HepG2 (cell line): ENCODE measurements around the gene CCL17. TPM values are rescaled to one million over a fixed set of nuclear protein-coding genes. Genes with fewer than 3 reads are reported as not detected.

Source experiments
- ATAC-seq: fragments of 200-7000 bp; cut with Tn5 transposase; 3 replicates; pipeline ENCODE4 v1.9.1; 2020; ENCODE audit warnings: mild to moderate bottlenecking, moderate library complexity
- BruUV-seq: library from RNA; stranded (reverse); fragments of 400-500 nt; replicated peaks from 2 replicates; lab custom pipeline; 2021; lab: Mats Ljungman, UMichigan
- CTCF ChIA-PET: fragments of 300-600 bp; formaldehyde crosslinking; extraction: SDS; loops from one replicate; lab custom pipeline; 2021; ENCODE audit warnings: low total read pairs, inconsistent platforms, low intra/inter-chr PET ratio; lab: Yijun Ruan, JAX
- POLR2A ChIA-PET: fragments of 350-600 bp; sonication (Branson Sonifier 250); formaldehyde crosslinking; loops from one replicate; lab custom pipeline; 2020; ENCODE audit warnings: antibody characterized with exemption, inconsistent platforms; lab: Yijun Ruan, JAX
- DNase-seq: peaks from one replicate; pipeline ENCODE4 v3.0.0-alpha.2; 2015; ENCODE audit warnings: low spot score
- FAIRE-seq: peaks from 3 replicates; lab custom pipeline; 2011; peaks lifted over from hg19 to GRCh38; lab: Jason Lieb, UNC
- H2AFZ ChIP-seq: one replicate; pipeline ENCODE4 v1.6.1; 2011; ENCODE audit warnings: low read length, inconsistent platforms
- H3K27ac ChIP-seq: fragments of 300-600 bp; 3 replicates; pipeline ENCODE4 v1.8.0; 2011; ENCODE audit warnings: mixed run types, mild to moderate bottlenecking, mixed read lengths, low read length, inconsistent platforms; ENCODE audit not compliant: insufficient read depth; ENCODE audit errors: extremely low read length
- H3K27me3 ChIP-seq, 2 experiments: fragments of 200-600 bp in 1 of 2; 2 replicates in 1 of 2; 3 replicates in 1 of 2; pipeline versions ENCODE4 v1.6.0 to v1.8.0; 2011; ENCODE audit warnings: low read length in 2 of 2, mild to moderate bottlenecking in 2 of 2, moderate library complexity in 2 of 2, inconsistent platforms in 1 of 2; ENCODE audit not compliant: insufficient read depth in 2 of 2, control insufficient read depth in 1 of 2
- H3K36me3 ChIP-seq, 2 experiments: fragments of 200-600 bp in 1 of 2; replicated peaks in 1 of 2; 2 replicates in 1 of 2; 3 replicates in 1 of 2; pipeline versions ENCODE4 v1.5.1 to v1.8.0; 2011; ENCODE audit warnings: low read length in 2 of 2, inconsistent platforms in 1 of 2; ENCODE audit not compliant: insufficient read depth in 2 of 2, control insufficient read depth in 1 of 2
- H3K4me1 ChIP-seq: 2 replicates; pipeline ENCODE4 v1.5.1; 2012; ENCODE audit warnings: low read length, inconsistent platforms; ENCODE audit not compliant: insufficient read depth
- H3K4me2 ChIP-seq: 2 replicates; pipeline ENCODE4 v1.6.0; 2011; ENCODE audit warnings: low read depth, low read length, inconsistent platforms
- H3K4me3 ChIP-seq, 3 experiments: fragments of 200-600 bp in 1 of 3; sonication (generic), shearing (Covaris generic) in 1 of 3; replicated peaks in 1 of 3; 2 replicates each; pipeline ENCODE4 v1.5.1; 2011 to 2016; ENCODE audit warnings: low read length in 3 of 3, inconsistent platforms in 2 of 3, low read depth in 2 of 3, mild to moderate bottlenecking in 2 of 3, control low read depth in 1 of 3, mixed read lengths in 1 of 3; ENCODE audit not compliant: insufficient read depth in 1 of 3
- H3K79me2 ChIP-seq: one replicate; pipeline ENCODE4 v1.6.1; 2011; ENCODE audit warnings: low read length, inconsistent platforms; ENCODE audit not compliant: insufficient read depth
- H3K9ac ChIP-seq: 2 replicates; pipeline ENCODE4 v1.6.0; 2011; ENCODE audit warnings: mild to moderate bottlenecking, low read depth, low read length, inconsistent platforms; ENCODE audit not compliant: insufficient read depth
- H3K9me3 ChIP-seq: 2 replicates; pipeline ENCODE4 v1.5.1; 2012; ENCODE audit warnings: mild to moderate bottlenecking, low read length
- H4K20me1 ChIP-seq: 2 replicates; pipeline ENCODE4 v1.6.0; 2011; ENCODE audit warnings: inconsistent platforms, mild to moderate bottlenecking, low read length, moderate library complexity; ENCODE audit not compliant: insufficient read depth
- ESRRA ChIP-seq: sonication (generic); formaldehyde crosslinking; IDR thresholded peaks from 2 replicates; pipeline ENCODE4 v1.5.1; 2020; ENCODE audit warnings: mild to moderate bottlenecking, low read depth, missing genetic modification reagents
- HNF4A ChIP-seq: sonication (generic); formaldehyde crosslinking; IDR thresholded peaks from 2 replicates; pipeline ENCODE4 v1.4.0; 2020; ENCODE audit warnings: missing genetic modification reagents
- HNF4G ChIP-seq, 2 experiments: sonication (generic) in 1 of 2; formaldehyde crosslinking in 1 of 2; IDR thresholded peaks; 2 replicates each; pipeline versions ENCODE4 v1.4.0 to v1.6.1; 2011 to 2020; ENCODE audit warnings: borderline replicate concordance in 2 of 2, low read depth in 2 of 2, mild to moderate bottlenecking in 2 of 2, low read length in 1 of 2, missing genetic modification reagents in 1 of 2, moderate library complexity in 1 of 2
- HOXD1 ChIP-seq: sonication (generic); formaldehyde crosslinking; IDR thresholded peaks from 2 replicates; pipeline ENCODE4 v1.5.0; 2020; ENCODE audit warnings: missing genetic modification reagents
- KAT7 ChIP-seq: IDR thresholded peaks from 2 replicates; pipeline ENCODE4 v1.6.1; 2018; ENCODE audit warnings: borderline replicate concordance, missing compliant biosample characterization
- PAF1 ChIP-seq: IDR thresholded peaks from 2 replicates; pipeline ENCODE4 v1.6.1; 2016; ENCODE audit warnings: missing genetic modification reagents, missing compliant biosample characterization
- PHF20 ChIP-seq: sonication (generic); formaldehyde crosslinking; IDR thresholded peaks from 2 replicates; pipeline ENCODE4 v1.5.0; 2020; ENCODE audit warnings: mild to moderate bottlenecking, missing genetic modification reagents
- SMC3 ChIP-seq: IDR thresholded peaks from 2 replicates; pipeline ENCODE4 v1.6.1; 2011; ENCODE audit warnings: low read length, improper control_type of control experiment
- ZFP62 ChIP-seq: sonication (generic); formaldehyde crosslinking; IDR thresholded peaks from 2 replicates; pipeline ENCODE4 v1.4.0; 2020; ENCODE audit warnings: missing genetic modification reagents
- ZMYM2 ChIP-seq: sonication (generic); formaldehyde crosslinking; IDR thresholded peaks from 2 replicates; pipeline ENCODE4 v1.8.0; 2022; ENCODE audit warnings: mild to moderate bottlenecking, missing genetic modification reagents
- ZNF547 ChIP-seq: sonication (generic); formaldehyde crosslinking; IDR thresholded peaks from 2 replicates; pipeline ENCODE4 v1.5.1; 2020; ENCODE audit warnings: mild to moderate bottlenecking, missing genetic modification reagents
- ZXDC ChIP-seq: sonication (generic); formaldehyde crosslinking; IDR thresholded peaks from 2 replicates; pipeline ENCODE4 v1.5.0; 2020; ENCODE audit warnings: mild to moderate bottlenecking, missing genetic modification reagents
- WGBS: methylation state at CpG from one replicate; pipeline ENCODE4 v1.1.6; 2017; ENCODE audit warnings: low lambda C conversion rate; 5-methylcytosine and 5-hydroxymethylcytosine counted together
- in situ Hi-C: cut with HindIII; loops from 2 replicates; pipeline ENCODE4 v1.10.0; 2017; ENCODE audit warnings: low pct_unique_long_range_greater_than_20kb; ENCODE audit not compliant: extremely low pct_ligation_motif_present
- intact Hi-C: fragments of 100-400 bp; cut with micrococcal nuclease; formaldehyde crosslinking; loops from one replicate; pipeline ENCODE4 v1.10.0; 2022; ENCODE audit not compliant: unreplicated experiment
- polyA plus RNA-seq, 8 experiments: library from polyadenylated mRNA; depleted of rRNA in 3 of 8; stranded (reverse) in 7 of 8; unstranded in 1 of 8; fragments of >200 nt; fragmentation: Illumina TruSeq in 4 of 8; extraction: Trizol in 4 of 8; gene quantifications; 2 replicates each; pipeline versions ENCODE4 v1.2.1 to v1.2.3, GENCODE V29; 2011 to 2016; ENCODE audit warnings: low read depth in 4 of 8, missing spikeins in 1 of 8, mixed read lengths in 1 of 8; ENCODE audit not compliant: insufficient read depth in 1 of 8
- total RNA-seq, 5 experiments: library from RNA; depleted of rRNA; stranded (reverse); fragments of >200 nt; fragmentation: Illumina TruSeq; extraction: Trizol; gene quantifications; 2 replicates each; pipeline ENCODE4 v1.2.3, GENCODE V29; 2016; ENCODE audit warnings: low read depth in 1 of 5
- TF ChIP-seq, protein P1 (sequence below): IDR thresholded peaks from 2 replicates; pipeline ENCODE4 v1.4.0; 2020; ENCODE audit warnings: mild to moderate bottlenecking, missing genetic modification reagents

CCL17 gene
- total and polyA plus RNA-seq, 2 of the 13 experiments (the other 11 are each of a cell fraction or from before 2014, with no cell fraction given): not detected

DNA sequence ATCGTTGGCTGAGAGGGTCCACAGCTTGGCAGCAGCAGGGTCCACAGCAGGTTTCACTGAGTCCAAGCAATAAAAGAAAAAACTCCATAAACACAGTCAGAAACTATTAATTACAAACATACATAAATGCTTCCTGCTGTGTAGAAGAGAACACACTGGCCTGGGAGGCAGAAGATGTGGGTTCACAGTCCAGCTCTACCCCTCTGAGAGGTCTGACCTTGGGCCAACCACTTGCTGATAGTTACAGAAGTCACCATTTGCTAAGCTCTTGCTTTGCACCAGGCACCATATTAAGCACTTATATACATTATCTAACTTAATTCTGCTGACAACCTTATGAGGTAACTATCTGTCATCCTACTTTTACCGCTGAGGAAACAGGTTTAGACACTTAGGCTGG, 27.9 kb downstream of the CCL17 start (continued):
- TF ChIP-seq, protein P1, sequence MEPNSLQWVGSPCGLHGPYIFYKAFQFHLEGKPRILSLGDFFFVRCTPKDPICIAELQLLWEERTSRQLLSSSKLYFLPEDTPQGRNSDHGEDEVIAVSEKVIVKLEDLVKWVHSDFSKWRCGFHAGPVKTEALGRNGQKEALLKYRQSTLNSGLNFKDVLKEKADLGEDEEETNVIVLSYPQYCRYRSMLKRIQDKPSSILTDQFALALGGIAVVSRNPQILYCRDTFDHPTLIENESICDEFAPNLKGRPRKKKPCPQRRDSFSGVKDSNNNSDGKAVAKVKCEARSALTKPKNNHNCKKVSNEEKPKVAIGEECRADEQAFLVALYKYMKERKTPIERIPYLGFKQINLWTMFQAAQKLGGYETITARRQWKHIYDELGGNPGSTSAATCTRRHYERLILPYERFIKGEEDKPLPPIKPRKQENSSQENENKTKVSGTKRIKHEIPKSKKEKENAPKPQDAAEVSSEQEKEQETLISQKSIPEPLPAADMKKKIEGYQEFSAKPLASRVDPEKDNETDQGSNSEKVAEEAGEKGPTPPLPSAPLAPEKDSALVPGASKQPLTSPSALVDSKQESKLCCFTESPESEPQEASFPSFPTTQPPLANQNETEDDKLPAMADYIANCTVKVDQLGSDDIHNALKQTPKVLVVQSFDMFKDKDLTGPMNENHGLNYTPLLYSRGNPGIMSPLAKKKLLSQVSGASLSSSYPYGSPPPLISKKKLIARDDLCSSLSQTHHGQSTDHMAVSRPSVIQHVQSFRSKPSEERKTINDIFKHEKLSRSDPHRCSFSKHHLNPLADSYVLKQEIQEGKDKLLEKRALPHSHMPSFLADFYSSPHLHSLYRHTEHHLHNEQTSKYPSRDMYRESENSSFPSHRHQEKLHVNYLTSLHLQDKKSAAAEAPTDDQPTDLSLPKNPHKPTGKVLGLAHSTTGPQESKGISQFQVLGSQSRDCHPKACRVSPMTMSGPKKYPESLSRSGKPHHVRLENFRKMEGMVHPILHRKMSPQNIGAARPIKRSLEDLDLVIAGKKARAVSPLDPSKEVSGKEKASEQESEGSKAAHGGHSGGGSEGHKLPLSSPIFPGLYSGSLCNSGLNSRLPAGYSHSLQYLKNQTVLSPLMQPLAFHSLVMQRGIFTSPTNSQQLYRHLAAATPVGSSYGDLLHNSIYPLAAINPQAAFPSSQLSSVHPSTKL (CRISPR knock-in tag): peak; percentile 57; the same call in 1 of the 2 replicates
- peak; percentile 72; the same call in 1 of the 2 replicates for TF ChIP-seq ESRRA
- TF ChIP-seq HNF4G (IDR thresholded peaks at IDR 0.05; ENCODE audit: borderline replicate concordance, low read depth, low read length): peak; percentile 65
- no peak for TF ChIP-seq HNF4G (CRISPR knock-in tag; IDR thresholded peaks at IDR 0.05; ENCODE audit: borderline replicate concordance, low read depth)
- no peak for TF ChIP-seq ZMYM2
- no peak for TF ChIP-seq PHF20 (CRISPR knock-in tag)
- TF ChIP-seq HNF4A: peak; percentile 82
- TF ChIP-seq, all 625 proteins: peak for 9

- POLR2A ChIA-PET: interaction anchor here (1.0 to 3.0 kb wide), 8 partner anchors 14 to 247 kb away, joined by 3 to 44 read pairs (median 5); partner anchors contain the start of genes CIAPIN1, COQ9, CX3CL1 and POLR2C
- FAIRE-seq: no peak
- H3K4me3 ChIP-seq: no peak overlapping the region
- TF ChIP-seq ZNF547 (no peak), ZXDC (no peak), PAF1 (no peak), HOXD1 (CRISPR knock-in tag) (no peak), SMC3 (no peak), ZFP62 (CRISPR knock-in tag) (no peak), KAT7 (no peak)
- TF ChIP-seq, all 625 proteins: peak for 0
- intact Hi-C loops (no loop called here), in situ Hi-C loops (no loop called here)
- Histone ChIP-seq H3K27ac (peak overlapping the region; percentile 9), H2AFZ (no peak overlapping the region), H3K4me2 (no peak overlapping the region), H4K20me1 (no peaks in the 10 kb centered on the region), H3K9ac (no peak overlapping the region), H3K36me3 (peaks cover 31 to 77% of the 10 kb centered on the region in 2 experiments), H3K9me3 (no peaks in the 10 kb centered on the region), H3K27me3 (no peaks in the 10 kb centered on the region), H3K79me2 (no peaks in the 10 kb centered on the region), H3K4me1 (peaks cover 16% of the 10 kb centered on the region)
- no peak for DNase-seq
- BruUV-seq: no TSS peak
- peak; percentile 38 for ATAC-seq
- CTCF ChIA-PET: interaction anchor here (1.2 kb wide), 1 partner anchor 14 kb away, joined by 4 read pairs; no protein-coding TSS in a partner anchor
- WGBS: 100% methylated on average over 3 of the region's 3 CpGs
Measured at GRCh38 chr16:57432989-57433388, 28.4 kb downstream of the CCL17 start.
